Measurements from ENCODE around the gene CYP4V2. TPM values are rescaled to one million over a fixed set of nuclear protein-coding genes. Genes with fewer than 3 reads are reported as not detected.

The CYP4V2 gene
- total RNA-seq = 47.3 TPM

GRCh38 chr4:186191200-186192065 is at the start of gene CYP4V2:
CYP4V2 (plus strand) TSS chr4:186191567; CDS start chr4:186191824, 257 bp downstream.
- peak; percentile 88 for DNase-seq (ENCODE audit: low spot score)

DNA sequence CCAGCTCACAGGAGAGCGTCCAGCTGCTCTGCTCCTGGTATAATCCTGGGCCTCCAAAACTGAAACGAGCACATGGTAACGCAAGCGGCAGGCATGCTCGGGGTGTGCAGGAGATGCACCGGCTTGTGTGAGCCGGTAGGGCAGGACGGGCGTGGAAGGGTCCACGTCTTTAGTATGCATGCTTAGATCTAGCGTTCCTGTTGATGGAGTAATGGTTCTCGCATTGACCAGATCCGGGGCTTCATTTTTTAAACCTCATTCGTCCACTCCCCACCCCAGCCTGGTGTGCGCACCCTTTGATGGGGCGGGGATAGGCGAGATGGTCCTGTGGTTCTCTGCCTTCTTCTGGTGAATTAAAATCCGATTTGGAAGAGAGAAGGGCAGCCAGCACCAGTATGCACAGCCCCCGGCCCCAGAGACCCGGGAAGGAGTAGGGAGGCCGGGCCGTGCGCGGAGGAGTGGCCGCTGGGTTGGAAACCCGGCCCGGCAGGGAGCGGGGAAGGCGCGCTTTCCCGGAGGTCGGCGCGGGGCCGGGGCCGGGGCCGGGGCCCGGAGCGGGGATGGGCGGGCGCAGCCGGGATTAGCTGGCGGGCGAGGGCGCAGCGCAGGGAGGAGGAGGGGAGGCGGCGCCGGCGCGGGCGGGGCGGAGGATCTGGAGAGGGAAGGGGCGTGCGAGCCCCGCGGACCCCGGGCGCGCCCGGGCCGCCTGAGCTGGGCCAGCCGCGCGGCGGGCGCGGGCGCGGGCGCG is 47.0 kb upstream of the CYP4V2 start:
- DNase-seq (ENCODE audit: low spot score) = peak; percentile 71

GRCh38 chr4:186144946-186145569 is 46.3 kb upstream of the CYP4V2 start:
- peak; percentile 62 for DNase-seq (ENCODE audit: low spot score)

DNA sequence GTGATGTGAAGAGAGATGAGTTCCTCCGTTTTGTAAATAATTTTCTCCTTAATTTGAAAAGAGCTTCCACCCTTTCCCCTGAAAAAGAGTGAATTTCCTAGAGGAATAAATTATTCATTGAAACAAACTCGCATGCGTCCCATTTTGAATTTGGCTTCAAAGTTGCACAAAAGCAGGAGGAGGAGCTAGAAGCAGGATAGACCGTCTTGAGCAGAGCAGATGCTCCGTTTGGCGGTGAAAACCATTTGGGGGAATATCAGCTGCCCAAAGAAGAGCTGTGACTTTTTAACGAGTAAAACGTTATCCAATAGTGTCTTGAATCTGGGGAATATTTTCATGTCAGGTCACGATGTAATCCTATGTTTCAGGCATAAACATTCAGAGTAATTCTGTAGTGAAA is 44.9 kb upstream of the CYP4V2 start:
- DNase-seq (ENCODE audit: low spot score) = no peak

GRCh38 chr4:186148336-186148975 is 42.9 kb upstream of the CYP4V2 start:
- no peak for DNase-seq (ENCODE audit: low spot score)

DNA sequence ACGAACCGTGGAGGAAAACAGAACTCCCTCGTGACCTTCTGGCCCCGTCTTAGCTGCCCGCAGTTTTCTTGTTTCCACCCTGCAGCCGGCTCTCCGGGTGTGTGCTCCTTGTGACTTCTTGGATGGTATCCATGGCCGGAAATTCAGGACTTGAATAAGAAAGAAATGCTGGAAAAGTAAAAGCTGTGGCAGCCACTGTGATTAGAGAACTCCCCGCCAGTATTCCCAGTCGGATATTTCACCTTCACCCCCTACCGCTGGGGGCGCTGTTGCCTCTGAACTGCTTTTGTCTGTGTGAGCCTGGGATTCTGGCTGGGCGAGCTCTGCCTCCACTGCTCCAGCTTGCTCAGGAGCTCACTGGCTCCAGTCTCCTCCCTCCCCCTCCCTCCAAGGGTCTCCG is 41.5 kb upstream of the CYP4V2 start:
- no peak for DNase-seq (ENCODE audit: low spot score)

- no peak for DNase-seq (ENCODE audit: low spot score)
Measured at GRCh38 chr4:186150926-186151325, 40.4 kb upstream of the CYP4V2 start.

GRCh38 chr4:186151499-186151898 is 39.9 kb upstream of the CYP4V2 start:
- no peak for DNase-seq (ENCODE audit: low spot score)

GRCh38 chr4:186158021-186158813 is 33.1 kb upstream of the CYP4V2 start:
- DNase-seq (ENCODE audit: low spot score) = no peak

GRCh38 chr4:186158966-186159365 is 32.4 kb upstream of the CYP4V2 start:
- no peak for DNase-seq (ENCODE audit: low spot score)

GRCh38 chr4:186159613-186160012 is 31.8 kb upstream of the CYP4V2 start:
- DNase-seq (ENCODE audit: low spot score) = no peak

GRCh38 chr4:186161138-186161537 is 30.2 kb upstream of the CYP4V2 start:
- no peak for DNase-seq (ENCODE audit: low spot score)

- no peak for DNase-seq (ENCODE audit: low spot score)
Measured at GRCh38 chr4:186166852-186167512, 24.4 kb upstream of the CYP4V2 start.

DNA sequence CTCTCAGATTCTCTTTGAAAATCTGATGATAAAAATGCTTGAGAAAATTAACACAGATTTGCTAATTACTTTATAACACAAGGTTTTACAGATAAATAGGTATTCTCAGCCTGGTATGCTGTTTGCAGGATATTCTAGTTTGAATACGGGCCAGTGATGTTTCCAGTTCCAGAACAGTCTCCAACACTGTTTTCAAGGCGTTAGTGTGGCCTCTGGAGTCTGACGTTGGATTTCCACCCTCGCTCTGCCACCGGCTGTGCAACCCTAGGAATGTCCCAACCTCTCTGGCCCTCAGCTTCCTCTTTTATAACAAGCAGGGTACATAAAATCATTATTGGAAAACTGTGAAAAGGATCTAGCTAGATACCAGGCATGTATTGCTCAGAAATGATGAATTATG is 23.8 kb upstream of the CYP4V2 start:
- no peak for DNase-seq (ENCODE audit: low spot score)

GRCh38 chr4:186168750-186169149 is 22.6 kb upstream of the CYP4V2 start:
- DNase-seq (ENCODE audit: low spot score) = no peak

GRCh38 chr4:186169333-186169944 is 21.9 kb upstream of the CYP4V2 start:
- DNase-seq (ENCODE audit: low spot score) = no peak

DNA sequence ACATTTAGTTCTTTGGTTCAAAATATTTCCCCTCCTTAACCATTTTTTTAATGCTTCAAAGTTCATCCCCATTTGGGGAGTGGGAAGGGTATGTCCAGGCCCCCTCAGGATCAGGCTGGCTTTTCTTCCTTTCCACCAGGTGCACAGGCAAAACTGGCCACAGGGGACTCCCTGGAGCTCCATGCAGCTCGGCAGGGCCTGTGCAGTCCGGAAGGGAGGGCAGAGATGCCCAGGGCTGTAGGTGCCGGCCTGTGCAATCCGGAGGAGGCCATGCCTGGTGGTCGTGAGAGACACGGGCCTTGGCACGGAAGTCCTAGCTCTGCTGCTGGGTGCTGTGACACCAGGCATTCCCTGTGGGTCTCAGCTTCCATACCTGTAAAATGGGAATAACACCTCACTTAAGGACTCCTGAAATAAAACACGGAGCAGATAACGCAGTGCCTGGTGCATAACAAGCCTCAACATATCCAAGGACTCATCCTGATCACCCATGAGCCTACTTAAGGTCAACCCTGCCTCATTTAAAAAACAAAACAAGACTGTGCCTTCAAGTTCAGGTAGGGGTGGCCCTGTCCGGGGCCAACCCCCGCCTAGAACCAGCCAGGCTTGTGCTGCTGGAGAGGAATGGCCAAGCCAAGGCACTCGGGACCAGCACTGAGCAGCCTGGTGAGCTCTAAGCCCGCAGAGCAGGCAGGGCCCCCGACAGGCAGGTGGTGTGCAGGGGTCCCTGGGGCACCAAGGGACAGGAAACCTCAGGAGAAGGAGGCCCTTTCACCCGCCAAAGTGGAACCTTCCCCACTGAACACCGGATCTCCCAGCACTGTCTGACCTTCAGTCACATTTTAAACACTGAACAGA is 21.2 kb upstream of the CYP4V2 start:
- no peak for DNase-seq (ENCODE audit: low spot score)

- DNase-seq (ENCODE audit: low spot score) = no peak
Measured at GRCh38 chr4:186170966-186171365, 20.4 kb upstream of the CYP4V2 start.

DNA sequence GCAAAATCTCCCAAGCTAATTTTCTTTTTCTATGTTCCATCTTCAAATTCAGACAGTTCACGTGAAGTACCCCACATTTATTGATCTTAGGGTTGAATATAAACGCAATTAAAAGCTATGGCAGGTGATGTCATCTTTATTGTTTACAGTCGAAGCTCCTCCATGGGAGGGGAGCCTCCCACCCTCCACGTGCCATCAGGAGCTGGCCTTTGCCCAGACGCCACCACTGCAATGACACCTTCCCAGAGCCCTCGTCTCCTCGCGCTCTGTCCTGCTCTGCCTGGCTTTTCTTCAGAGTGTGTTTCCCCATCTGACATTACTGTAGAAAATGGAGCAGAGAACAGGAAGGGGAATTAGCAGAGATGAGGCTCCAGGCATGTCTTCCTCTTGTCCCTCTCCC is 18.8 kb upstream of the CYP4V2 start:
- no peak for DNase-seq (ENCODE audit: low spot score)
